Measurements from ENCODE around the gene EPHB6.
A peak's percentile ranks its signal among the peaks of the same experiment; 100 is the strongest.

The EPHB6 gene

DNA sequence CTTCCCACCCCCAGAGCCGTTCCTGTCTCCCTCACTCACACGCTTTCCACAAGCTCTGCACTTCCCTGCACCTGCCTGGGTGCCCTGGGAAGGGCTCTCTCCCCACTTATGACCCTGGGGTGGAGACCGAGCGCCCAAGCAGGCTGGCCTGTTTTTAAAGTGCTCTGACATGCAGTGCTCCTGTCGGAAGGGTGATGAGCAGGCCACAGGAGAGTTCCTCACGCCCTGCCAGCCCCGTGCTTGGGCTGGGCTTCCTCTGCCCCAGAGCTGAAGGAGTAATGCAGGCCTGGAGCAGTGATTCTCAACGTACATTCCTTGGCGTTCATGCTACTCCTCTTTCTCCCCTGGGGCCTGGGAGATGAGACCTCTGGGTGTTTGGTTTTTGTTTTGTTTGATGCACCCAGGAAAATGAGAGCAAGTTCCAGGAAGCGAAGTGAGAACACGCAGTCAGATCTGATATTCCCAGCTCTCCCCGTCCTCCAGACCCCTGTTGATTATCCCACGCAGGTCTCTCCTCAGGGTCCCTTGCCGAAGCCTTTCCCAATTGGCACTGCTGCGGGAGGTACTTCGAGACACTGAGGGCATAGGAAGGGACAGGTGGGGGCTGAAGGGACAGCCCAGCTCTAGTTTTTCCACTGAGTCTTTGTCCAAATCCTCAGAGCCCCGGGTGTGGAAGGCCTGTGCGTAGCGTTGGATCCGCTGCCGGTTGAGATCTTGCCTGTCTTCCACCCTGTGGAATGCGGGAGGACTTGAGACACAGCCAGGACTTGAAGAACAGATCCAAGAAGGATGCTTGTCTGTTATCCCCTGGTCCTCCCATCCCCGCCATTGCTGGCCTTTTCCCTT lies 16.6 kb downstream of the EPHB6 start:
- DNase-seq: no peak
- H3K4me1 ChIP-seq: no peaks in the 10 kb centered on the region
- no peaks in the 10 kb centered on the region for H3K27me3 ChIP-seq
- H3K36me3 ChIP-seq: no peaks in the 10 kb centered on the region
- no peak overlapping the region for H3K4me3 ChIP-seq (ENCODE audit: low read depth, low read length)
- TF ChIP-seq, protein P1, sequence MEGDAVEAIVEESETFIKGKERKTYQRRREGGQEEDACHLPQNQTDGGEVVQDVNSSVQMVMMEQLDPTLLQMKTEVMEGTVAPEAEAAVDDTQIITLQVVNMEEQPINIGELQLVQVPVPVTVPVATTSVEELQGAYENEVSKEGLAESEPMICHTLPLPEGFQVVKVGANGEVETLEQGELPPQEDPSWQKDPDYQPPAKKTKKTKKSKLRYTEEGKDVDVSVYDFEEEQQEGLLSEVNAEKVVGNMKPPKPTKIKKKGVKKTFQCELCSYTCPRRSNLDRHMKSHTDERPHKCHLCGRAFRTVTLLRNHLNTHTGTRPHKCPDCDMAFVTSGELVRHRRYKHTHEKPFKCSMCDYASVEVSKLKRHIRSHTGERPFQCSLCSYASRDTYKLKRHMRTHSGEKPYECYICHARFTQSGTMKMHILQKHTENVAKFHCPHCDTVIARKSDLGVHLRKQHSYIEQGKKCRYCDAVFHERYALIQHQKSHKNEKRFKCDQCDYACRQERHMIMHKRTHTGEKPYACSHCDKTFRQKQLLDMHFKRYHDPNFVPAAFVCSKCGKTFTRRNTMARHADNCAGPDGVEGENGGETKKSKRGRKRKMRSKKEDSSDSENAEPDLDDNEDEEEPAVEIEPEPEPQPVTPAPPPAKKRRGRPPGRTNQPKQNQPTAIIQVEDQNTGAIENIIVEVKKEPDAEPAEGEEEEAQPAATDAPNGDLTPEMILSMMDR (IDR thresholded peaks at IDR 0.05; ENCODE audit: low read depth, low read length): no peak
- H3K9me3 ChIP-seq: no peaks in the 10 kb centered on the region

DNA sequence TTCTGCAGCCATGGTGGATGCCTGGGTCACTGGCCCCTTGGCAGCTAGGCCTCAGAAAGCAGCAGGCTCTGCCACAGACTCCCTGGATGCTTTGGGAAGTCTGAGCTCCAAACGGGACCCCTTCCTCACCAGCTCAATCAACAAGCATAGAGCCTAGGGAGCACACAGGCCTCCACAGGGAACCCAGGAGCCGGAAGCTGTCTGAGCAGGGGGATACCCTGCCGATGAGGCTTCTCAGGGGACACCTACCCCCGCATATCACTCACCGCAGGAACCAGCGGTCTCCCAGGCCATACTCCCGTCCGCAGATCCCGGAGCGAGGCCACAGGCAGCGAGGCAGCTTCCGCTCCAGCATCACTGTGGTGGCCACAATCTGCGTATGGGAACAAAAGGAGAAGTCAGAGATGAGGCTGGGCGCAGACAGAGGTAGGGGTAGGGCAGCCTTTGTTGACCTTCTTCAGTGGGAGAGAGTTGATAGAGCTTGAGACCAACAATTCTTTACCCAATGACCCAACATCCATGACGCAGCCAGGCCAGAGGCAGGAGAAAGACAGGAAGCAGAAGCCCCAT lies 17.3 kb downstream of the EPHB6 start:
- TF ChIP-seq, protein P1 (IDR thresholded peaks at IDR 0.05; ENCODE audit: low read depth, low read length): no peak
- no peak for DNase-seq
- H3K4me3 ChIP-seq (ENCODE audit: low read depth, low read length): no peak overlapping the region
- no peaks in the 10 kb centered on the region for H3K27me3 ChIP-seq
- H3K9me3 ChIP-seq: no peaks in the 10 kb centered on the region
- no peaks in the 10 kb centered on the region for H3K4me1 ChIP-seq
- H3K36me3 ChIP-seq: no peaks in the 10 kb centered on the region

DNA sequence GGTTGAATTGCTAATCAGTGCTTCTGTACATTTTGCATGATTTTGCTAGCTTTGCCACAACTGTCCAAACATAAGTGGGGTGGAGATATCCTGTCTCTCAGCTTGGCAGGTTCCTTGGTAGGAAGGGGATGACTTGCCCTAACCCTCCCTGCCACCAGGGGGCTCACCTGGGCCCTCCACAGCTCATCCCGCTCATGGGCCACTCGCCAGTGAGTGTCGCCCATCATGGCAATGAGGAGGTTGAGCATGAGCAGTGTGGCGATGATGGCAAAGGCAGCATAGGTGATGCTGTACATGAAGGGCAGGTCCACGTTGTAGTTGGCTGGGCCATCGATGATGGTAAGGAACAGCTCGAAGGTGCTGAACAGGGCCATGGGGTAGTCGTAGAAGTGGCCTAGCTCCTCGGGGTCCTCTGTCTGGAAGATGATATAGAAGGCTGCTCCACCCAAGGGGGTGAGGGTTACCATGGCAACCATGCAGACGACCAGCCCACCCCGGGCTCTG lies 18.5 kb downstream of the EPHB6 start:
- Histone ChIP-seq H3K4me1 (no peaks in the 10 kb centered on the region), H3K4me3 (ENCODE audit: low read depth, low read length) (no peak overlapping the region), H3K9me3 (no peaks in the 10 kb centered on the region), H3K27me3 (no peaks in the 10 kb centered on the region), H3K36me3 (no peaks in the 10 kb centered on the region)
- DNase-seq: peak; percentile 55
- TF ChIP-seq, protein P1 (IDR thresholded peaks at IDR 0.05; ENCODE audit: low read depth, low read length): peak; percentile 61

DNA sequence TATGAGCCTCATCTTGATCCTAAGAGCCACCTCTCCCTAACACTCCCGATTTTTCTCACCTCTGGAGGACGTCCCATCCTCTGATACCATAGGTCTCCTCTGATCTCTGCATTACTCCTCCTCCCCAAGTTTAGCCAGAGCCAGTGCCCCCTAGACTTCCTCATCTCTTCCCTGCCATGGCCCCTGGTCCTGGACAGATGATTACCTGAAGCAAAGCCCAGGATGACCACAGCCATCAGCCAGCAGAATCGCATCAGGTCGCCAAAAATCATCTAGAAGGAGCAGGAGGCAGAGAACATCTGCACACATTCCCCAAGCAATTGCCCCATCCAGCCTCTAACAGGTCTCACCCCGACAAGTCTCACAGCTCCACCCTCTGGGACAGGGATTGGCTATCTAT lies 19.0 kb downstream of the EPHB6 start:
- TF ChIP-seq, protein P1 (IDR thresholded peaks at IDR 0.05; ENCODE audit: low read depth, low read length): no peak
- Histone ChIP-seq H3K36me3 (no peaks in the 10 kb centered on the region), H3K9me3 (no peaks in the 10 kb centered on the region), H3K27me3 (no peaks in the 10 kb centered on the region), H3K4me1 (no peaks in the 10 kb centered on the region), H3K4me3 (ENCODE audit: low read depth, low read length) (no peak overlapping the region)
- no peak for DNase-seq

DNA sequence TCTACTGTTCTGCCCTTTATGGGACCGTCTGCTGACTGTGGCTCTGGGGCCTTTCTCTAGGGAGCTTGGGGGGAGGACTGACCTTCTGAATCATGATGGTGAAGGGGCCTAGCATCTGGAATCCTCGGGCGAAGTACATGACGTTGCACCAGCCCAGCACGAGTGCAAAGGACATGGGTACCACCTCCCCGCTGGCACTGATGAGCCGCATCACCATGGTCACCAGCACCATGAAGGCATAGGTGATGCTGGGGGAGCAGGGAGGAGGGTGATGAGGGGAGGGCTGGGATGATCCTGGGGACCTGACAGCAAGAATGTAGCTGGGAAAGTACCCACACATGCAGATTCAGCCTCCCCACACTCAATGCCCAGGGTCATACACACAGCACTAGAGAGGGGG lies 19.5 kb downstream of the EPHB6 start:
- Histone ChIP-seq H3K27me3 (no peaks in the 10 kb centered on the region), H3K4me3 (ENCODE audit: low read depth, low read length) (no peak overlapping the region), H3K36me3 (no peaks in the 10 kb centered on the region), H3K4me1 (no peaks in the 10 kb centered on the region), H3K9me3 (no peaks in the 10 kb centered on the region)
- TF ChIP-seq, protein P1 (IDR thresholded peaks at IDR 0.05; ENCODE audit: low read depth, low read length): no peak
- no peak for DNase-seq

DNA sequence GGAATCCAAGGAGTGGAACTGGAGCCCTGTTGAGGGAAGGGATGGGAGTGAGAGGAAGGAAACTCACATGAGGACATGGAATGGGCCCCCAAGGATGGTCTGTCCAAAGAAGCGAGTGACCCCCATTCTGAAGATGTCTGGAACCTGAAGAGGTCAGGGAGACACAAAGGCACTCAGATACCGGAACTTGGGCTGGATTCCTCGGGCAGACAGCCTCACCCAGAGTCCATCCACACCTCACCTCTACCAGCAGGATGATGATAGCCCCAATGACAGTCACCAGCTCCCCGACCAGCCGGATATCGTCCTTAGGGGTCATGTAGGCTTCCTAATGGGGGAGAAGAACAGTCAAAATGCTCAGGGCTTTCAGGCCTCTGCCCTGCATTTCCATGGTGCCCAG lies 20.0 kb downstream of the EPHB6 start:
- Histone ChIP-seq H3K4me3 (ENCODE audit: low read depth, low read length) (no peak overlapping the region), H3K27me3 (no peaks in the 10 kb centered on the region), H3K4me1 (no peaks in the 10 kb centered on the region), H3K9me3 (no peaks in the 10 kb centered on the region), H3K36me3 (no peaks in the 10 kb centered on the region)
- TF ChIP-seq, protein P1 (IDR thresholded peaks at IDR 0.05; ENCODE audit: low read depth, low read length): no peak
- DNase-seq: no peak

Data from BE2C (cell line).